ENCODE results near the gene ITGAL.
A peak's percentile ranks its signal among the peaks of the same experiment; 100 is the strongest.

Gene ITGAL

DNA sequence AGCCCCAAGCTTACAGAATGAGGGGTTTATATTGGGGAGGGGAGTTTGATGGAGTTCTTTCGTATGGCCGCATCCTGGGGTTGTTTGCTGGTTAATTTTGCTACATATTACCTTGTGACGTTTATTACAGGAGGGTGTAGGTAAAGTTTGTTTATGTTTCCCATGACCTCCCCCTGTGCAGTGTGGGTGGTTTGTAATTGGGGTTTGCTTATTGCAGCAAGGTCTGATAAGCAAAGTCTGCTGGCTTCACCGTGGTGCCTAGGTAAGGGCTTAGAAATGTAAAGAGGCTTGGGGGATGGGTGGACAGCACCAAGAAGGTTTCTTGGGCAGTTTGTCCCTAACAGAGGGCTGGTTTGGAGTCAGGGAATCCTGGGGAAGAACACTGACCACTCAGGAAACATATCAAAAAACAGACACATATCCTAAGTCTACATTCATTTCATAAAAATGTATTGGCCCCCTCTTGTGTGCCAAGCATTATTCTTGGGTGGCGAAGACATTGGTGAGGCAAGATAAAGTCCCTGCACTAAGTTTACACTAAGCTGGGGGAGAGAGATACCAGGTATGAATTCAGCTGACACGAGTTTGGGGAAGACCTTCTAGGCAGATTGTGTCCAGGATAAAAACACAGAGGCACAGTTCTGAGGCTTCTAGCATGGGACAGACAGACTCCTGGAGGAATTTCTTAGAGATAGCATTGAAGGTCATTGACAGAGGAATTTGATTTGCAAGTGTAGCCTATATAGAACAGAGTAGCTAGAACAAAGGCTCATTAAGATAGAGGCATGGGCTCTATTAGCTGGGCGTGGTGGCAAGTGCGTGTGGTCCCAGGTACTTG is 76.1 kb downstream of the ITGAL start:
- DNase-seq, result no peak

DNA sequence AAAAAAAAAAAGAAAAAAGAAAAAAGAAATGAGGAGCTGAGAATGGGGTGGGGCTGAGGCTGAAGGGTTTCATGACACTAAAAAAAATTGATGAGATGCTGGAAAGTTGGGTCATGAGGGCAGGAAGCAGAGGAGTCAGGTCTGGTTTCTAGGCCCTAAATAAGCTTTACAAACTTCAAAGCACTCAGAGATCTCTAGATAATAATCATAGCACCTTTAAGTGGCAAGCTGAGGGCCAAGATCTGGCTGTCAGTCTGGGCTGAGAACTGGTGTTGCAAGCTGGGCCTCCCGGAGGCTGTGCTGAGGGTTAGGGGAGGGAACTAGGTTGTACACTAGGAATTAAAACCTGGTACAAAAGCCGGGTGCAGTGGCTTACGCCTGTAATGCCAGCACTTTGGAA is 79.2 kb downstream of the ITGAL start:
- no peak for DNase-seq

DNA sequence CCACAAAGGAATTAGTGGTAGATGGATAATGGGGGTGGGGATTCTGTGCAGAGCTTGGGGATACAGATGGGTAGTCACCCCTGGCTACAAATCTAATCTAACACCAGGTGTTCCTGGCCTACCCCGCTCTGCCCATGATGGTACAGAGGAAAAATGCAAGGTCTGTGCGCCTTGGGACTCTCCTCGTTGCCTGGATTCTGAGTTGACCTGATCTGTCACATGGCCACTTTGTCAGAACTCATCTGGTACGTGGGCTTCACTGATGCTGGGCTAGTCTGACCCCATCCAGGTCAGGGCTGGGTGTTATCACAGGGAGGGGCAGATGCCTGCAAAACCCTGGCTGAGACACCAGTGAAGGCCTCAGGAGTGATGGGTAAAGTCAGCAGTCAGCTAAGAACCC is 80.4 kb downstream of the ITGAL start:
- DNase-seq, result no peak

DNA sequence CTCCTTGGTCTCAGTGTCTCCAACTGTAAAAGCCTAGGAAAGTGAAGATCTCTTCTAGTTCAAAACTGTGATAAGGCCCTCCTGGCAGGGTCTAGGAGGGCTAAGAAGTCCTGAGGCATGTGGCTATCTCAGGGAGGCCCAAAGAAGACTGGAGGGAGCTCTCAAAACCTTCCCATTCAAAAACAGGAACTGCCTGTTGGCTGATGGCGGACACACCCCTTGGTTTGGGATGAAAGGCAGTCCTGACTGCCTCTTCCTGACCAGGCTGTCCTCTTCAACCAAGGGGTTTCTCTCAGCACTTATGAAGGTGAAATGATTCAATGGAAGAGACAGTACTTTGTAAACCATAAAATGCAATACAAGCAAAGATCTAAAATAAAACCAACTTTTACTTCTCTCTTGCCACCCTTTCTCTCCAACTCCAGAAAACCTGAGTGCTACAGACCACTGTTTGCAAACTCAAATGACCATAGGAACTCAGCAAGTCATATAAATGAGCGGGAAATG is 80.9 kb downstream of the ITGAL start:
- DNase-seq, result no peak

DNA sequence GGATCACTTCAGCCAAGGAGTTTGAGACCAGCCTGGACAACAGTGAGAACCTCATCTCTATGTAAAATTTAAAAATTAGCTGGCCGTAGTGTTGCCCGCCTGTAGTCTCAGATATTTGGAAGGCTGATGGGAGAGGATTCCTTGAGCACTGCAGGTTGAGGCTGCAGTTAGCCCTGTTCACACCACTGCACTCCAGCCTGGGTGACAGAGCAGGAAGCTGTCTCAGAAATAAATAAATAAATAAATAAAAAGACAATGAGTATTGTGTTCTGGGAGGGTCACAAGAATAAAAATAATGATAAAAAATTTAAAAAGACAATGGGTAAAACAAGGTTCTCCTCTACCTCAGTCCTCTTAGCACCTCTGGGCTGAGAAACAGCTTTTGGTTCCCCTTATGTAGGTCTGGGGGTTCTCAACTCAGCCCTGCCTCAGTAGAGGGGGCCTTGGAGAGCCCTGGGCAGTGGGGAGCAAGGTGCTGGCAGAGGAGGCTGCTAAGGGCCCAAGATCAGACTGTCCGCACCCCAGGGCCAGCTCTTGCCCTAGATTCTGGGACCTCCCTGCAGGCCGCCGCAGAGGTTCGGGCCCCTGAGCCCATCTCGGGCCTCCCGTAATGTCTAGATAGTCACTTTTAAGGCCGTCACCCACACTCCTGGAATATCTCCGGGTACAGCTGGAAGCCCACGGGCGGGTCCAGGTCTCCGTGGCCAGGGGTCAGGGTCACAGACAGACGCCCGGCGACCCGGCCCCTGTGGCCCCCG is 82.2 kb downstream of the ITGAL start:
- no peak for DNase-seq

DNA sequence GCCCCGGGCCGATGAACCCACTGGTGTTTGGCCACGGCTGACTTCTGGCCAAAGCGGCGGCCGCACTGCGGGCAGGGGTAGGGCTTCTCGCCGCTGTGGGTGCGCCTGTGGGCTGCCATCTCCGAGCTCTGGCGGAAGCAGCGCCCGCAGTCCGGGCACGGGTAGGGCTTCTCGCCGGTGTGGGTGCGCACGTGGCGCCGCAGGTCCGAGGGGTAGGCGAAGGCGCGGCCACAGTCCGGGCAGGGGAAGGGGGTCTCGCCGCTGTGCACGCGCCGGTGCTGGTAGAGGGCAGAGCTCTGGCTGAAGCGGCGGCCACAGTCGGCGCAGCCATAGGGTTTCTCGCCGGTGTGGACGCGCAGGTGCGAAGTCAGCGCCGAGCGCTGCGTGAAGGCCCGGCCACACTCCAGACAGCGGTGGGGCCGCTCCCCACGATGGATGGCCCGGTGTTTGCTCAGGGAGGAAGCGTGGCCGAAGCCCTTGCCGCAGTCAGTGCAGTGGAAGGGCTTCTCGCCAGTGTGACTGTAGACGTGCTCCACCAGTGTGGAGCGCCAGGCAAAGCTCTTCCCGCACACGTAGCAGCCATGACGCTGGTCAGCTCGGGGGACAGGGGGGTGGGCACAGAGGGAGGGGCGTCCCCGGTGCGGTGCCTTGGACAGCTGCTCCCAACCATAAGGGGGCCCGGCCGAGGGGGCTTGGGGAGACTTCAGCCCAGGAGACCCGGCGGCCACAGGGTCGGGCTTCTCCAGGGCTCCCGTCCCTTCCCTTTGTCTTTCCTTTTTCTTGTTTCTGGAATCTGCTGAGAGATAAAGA is 83.0 kb downstream of the ITGAL start:
- no peak for DNase-seq

DNA sequence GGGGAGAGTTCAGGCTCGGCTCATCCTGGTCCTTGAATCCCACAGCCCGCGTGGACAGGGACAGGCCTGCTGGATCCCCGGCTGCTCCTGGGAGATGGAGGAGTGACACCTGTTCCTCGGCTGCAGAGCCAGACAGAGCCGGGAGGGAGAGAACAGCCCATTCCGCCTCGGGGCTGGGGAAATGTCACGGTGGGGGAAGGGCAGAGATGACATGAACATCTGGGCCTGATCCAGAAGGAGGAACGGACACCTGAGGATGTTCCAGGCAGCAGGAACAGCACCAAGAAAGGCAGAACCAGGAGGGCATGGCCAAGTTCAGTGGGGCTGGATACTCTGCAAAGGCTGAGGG is 83.6 kb downstream of the ITGAL start:
- no peak for DNase-seq

DNA sequence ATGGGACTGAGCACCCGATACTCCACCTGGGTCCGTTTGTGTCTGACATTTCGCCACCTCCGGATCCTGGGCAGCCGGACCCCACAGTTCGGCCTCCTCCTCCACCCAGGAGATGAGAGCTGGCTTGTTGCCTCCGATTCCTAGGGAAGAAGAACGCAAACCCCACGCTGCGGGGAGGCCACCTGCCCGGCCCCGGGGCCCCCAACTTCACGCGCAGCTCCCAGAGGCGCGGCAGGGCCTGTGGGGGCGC is 85.1 kb downstream of the ITGAL start:
- DNase-seq, result no peak

DNA sequence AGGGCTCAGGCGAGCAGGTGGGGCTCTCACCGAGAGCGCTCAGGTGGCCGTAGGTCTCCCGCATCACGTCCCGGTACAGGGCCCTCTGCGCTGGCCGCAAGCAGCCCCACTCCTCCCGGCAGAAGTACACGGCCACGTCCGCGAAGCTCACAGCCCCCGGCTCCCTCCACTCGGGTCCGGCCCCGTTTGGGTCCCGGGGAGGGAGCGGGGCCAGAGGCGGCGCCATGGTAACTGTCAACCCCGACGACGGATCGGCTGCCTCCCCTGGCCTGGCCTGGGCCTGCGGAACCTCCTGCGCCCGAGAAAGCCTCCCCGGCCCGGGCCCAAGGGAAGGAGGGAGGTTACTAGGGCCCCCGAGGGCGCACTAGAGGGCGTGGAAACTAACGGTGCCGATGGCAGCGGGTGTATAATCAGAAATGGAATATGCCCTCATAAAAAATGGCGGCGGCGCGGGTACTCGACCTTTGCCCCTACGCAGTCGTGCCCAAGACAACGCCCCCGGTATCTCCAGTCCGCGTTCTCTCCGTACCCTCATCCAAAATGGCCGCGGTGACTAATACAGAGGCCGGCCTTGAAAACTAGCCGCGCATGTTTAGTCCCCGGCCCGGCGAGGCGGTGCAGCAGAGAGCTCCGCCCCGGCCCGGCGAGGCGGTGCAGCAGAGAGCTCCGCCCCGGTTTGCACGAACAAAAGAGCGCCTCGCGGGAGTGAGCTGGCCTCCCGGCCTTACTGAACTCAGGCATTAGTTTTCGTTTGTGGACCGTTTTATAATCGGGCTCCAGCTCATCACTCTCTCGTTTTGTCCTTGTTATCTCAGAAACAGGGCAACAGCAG is 85.6 kb downstream of the ITGAL start, which contains the start of gene ZNF764:
TSS of gene ZNF764 (minus strand) at position 418 of the 832 bp plus-strand sequence. CDS start at position 226, 192 bp downstream.
- DNase-seq, result peak; percentile 97 to 98

DNA sequence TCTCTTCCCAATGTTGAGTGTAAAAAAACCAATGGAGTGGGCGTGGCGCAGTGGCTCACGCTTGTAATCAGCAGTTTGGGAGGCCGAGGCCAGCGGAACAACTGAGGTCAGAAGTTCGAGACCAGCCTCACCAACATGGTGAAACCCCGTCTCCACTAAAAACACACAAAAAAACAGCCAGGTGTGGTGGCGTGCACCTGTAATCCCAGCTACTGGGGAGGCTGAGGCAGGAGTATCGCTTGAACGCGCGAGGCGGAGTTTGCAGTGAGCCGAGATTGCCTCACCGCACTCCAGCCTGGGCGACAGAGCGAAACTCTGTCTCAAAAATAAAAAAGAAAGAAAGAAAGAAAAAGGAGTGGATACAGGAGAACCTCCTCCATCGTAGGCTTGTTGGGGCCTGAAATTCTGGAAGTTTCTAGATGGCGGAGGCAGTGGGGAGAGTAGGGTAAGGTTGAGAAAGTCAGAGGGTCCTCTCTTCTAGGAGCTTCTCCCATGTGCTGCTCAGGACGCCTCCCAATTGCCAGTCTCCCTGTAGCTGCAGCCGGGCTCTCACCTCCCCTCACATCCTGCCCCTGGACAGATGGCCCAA is 86.3 kb downstream of the ITGAL start:
- no peak for DNase-seq

DNA sequence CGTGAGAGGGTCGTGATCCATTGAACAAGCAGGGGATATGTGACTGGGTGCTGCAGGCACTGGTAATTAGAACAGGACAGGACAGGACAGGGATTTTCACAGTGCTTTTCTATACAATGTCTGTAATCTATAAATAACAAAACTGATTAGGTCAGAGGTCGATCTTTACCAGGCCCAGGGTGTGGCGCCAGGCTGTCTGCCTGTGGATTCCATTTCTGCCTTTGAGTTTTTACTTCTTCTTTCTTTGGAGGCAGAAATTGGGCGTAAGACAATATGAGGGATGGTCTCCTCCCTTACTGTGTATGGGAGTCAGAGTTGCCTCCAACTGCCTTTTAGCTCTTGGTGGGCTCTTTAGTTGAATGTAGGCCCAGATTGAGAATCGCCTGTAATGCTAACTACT is 87.1 kb downstream of the ITGAL start:
- DNase-seq, result no peak

DNA sequence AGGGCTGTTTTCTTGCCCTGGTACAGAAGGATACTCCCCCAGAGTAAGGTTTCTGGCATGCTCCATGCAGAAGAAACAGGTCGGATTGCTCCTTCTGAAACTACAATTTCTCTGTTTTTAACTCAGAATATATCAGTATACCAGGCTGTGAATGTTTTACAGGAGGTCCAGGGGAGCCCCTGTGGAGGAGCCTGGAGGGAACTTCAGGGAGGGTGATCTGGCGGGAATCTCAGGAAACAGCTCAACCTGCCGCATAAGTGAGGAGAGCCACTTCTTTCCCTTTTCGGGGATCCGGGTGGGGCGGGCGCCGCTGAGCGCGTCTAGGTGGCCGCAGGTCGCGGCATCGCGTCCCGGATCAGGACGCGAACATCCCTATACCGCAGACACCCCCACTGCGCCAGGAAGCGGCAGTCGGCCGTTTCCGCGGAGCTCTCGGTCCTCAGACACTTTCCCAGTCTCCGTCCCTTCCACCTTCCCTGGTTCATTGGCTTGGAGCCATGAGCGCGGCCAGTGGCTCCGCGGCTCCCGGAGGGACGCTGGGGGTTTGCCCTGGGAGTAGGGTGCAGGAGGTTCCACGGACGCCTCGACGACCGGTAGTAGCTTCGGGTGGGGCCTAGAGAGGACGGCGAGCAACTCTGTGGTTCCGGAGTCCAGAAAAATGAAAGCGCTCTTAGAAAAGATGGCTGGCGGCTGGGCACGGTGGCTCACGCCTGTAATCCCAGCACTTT is 88.7 kb downstream of the ITGAL start:
- DNase-seq, result no peak

DNA sequence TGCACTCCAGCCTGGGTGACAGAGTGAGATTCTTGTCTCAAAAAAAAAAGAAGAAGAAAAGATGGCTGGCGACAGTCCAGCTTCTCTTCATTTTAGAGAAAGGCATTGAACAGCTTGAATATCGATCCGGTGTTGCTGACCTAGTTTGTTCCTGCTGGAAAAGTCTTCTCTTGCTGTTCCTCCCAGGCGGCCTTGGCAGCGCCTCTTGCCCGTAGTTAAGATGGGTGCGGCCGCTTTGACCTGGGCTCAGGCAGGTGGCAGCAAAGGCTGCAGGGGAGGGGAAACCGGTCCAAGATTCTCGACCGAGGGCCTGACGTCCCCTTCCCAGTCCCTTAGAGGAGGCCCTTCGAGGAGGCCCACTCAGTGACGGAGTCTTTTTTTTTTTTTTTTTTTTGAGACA is 89.5 kb downstream of the ITGAL start:
- DNase-seq, result no peak

DNA sequence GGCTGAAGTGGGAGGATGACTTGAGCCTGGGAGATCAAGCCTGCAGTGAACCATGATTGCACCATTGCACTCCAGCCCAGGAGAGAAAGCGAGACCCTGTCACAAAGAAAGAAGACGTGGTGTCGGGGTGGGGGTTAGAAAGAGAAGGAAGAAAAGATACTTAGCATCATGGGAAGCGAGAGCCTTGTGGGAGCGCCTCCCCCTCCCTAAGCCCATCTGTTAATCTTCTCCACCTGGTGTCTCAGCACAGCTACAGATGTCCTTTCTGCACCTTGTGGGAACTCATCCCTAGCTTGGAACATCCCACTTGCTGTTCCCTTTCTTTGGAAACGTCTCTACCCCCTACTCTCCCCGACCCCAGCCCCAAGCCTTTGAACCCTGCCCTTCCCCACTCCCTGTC is 93.0 kb downstream of the ITGAL start:
- DNase-seq, result no peak

DNA sequence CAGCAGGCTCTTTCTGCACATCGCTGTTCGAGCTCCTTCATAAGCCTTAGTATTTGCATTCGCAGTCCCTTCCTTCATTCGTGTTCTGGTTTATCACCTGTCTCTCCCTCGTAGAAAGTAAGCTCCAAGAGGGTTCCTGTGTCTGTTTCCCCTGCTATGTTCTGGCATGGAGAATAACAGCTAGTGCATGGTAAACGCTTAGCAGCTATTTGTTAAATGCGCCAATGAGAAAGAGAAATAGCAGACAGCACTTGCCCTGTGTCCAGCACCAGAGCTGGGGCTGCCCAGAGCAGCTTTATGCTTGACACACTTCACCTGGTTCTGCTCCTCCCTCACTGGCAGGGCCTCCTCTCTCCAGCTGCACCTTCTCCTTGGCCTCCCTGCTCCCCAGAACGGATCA is 93.4 kb downstream of the ITGAL start:
- no peak for DNase-seq

DNA sequence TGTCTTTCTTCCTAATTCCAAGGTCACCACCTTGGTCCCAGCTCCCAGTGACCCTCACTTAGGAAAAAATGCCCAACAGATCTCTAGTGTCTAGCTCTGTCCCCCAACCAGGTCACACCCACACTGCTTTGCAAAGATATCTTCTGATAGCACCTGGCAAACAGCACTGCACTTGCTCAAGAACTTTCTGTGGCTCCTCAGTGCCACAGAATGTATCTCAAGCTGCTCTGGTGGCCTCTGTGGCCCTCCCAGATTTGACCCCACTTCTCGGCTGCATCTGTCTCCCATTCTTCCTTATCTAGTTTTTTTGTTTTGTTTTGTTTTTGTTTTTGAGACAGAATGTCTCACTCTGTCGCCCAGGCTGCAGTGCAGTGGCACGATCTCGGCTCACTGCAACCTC is 94.0 kb downstream of the ITGAL start:
- DNase-seq, result no peak

DNA sequence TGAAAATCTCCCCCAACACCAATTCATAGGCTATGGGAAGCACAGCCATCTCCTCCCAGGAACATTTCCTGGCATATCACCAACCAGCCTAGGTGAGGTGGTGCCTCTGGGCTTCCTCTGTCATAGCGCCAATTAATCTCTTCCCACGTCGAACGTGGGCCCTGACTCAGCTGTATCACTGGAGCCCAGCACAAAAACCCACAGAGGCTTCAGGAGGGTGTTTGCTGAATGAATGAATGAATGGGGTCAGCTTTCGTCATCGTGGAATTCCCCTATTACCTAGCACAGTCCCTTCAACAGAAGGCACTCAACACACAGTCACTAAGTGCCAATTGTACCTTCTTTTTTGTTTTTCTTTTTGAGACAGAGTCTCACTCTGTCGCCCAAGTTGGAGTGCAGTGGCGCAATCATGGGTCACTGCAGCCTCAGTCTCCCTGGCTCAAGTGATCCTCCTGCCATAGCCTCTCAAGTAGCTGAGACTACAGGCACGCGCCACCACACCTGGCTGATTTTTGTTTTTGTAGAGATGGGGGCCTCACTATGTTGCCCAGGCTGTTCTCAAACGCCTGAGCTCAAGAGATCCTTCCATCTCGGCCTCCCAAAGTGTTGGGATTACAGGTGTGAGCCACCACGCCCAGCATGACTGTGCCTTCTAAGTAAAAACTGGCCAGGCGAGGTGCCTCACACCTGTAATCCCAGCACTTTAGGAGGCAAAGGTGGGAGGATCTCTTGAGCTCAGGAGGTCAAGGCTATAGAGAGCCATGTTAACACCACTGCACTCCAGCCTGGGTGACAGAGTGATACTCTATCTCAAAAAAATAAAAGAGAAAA is 94.8 kb downstream of the ITGAL start:
- no peak for DNase-seq

DNA sequence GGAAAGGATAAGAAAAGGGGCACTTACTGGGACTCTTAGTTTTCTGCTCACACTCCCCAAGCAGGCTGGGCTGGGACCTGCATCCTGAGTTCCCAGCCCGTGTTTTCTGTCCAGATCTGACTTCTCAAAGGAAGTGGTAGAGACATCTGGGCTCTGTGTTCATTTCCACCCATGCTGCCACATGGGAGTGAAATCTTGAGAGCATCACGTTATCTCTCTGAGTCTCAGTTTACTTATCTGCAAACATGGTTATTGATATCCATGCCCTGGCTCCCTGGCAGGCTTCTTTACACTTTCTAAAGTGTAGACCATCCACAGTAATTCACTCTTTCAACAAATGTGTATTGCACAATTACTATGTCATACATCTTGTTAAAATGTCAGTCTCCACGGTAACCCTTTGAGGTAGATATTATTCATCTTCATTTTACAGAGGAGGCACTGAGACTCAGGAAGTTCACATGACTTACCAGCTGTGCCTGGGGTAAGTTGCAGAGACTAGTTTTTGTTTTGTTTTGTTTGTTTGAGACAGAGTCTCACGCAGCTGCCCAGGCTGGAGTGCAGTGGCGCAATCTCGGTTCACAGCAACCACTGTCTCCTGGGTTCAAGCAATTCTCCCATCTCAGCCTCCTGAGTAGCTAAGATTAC is 95.6 kb downstream of the ITGAL start:
- no peak for DNase-seq

DNA sequence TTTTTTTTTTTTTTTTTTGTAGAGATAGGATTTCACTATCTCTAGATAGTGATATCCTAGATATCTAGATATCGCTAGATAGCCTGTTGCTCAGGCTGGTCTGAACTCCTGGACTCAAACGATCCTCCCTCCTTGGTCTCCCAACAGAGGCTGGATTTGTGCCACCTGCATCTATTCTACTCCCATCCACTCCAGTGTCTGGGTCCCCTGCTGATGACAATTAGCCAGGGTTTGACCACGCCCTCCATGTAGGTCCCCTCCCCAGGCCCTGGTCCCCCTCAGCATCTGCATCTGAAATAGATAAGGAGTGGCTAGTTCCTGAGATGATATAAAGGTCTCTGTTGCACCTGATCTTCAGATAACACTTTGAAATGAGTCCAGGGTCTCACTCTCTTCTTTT is 96.7 kb downstream of the ITGAL start:
- no peak for DNase-seq
